Mucosa of gallbladder (tissue), 1 donor: ENCODE measurements around the gene GAS6. TPM values are rescaled to one million over a fixed set of nuclear protein-coding genes. Genes with fewer than 3 reads are reported as not detected.

Experiments
- DNase-seq: peaks from one replicate; pipeline ENCODE4 v3.0.0-alpha.2; 2020; ENCODE audit warnings: low spot score
- total RNA-seq: library from RNA; stranded (reverse); gene quantifications from one replicate; pipeline ENCODE4 v1.2.1, GENCODE V29; 2021
- donor health status: DM: no; HTN: no; CAD: no.

The GAS6 gene
- total RNA-seq, 1 donor from 2014 or later = 118 TPM

DNA sequence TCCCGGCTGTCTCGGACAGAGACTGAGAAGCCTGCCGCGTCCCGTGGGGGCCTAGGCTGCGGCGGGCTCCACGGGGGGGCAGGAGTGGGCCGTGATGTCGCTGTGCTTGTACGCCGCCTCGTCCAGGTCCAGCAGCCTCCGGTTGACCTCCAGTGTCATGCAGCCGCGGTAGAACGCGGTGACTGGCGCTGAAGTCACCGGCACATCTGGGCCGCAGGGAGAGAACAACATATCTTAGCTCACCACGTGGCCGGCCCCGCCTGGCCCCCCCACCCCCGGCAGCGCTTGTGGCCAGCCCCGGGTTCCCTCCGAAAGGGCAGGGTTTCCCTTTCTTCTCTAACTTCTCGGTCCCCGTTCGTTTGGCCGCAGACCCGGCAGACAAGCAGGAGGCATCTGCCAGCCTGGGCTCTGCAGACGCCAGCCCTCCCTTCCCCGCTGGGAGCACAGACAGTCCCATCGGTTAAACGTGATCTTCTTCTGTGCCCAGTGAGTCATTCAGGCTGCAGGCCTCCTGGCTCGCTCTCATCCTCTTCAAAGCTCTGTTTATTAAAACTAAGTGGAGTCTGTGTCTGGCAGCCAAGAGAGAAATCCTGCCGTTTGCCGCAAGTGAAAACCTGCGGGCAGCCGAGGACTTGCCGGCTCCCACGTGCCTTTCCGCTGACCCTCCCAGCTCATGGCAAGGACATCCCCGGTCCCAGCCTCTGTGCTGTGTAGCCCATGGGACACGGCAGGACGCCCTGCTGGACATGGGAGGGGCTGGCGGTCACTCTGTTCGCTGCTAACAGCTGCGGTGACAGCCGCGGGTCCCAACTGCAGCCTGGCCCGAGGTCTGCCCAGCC, 42.8 kb downstream of the GAS6 start:
- DNase-seq = peak; percentile 74

GRCh38 chr13:113819731-113820715, 43.9 kb downstream of the GAS6 start:
- no peak for DNase-seq

DNA sequence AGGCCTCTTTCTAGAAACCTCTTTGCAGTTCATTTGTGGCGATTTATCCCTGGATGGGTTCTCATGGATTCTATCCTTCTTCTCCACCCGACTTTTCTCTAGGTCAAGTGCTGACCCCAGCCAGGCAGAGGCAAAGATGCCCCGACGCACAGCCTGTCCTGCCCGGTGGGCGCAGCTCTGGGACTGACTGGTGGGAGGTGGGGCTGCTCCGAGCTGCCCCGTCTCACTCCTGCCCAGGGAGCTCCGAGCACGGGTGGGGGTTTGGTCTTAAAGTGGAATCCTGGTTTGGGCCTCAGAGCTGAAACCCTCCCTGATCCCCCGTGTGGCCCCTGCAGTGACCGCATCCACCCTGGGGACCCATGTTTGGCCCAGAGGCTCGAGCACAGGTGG, 44.5 kb downstream of the GAS6 start:
- DNase-seq = no peak

GRCh38 chr13:113818700-113819295, 45.1 kb downstream of the GAS6 start:
- DNase-seq = no peak

GRCh38 chr13:113817860-113818691, 45.8 kb downstream of the GAS6 start:
- DNase-seq = no peak

- DNase-seq = peak; percentile 89
These were observed 46.7 kb downstream of the GAS6 start for GRCh38 chr13:113816946-113817859.

DNA sequence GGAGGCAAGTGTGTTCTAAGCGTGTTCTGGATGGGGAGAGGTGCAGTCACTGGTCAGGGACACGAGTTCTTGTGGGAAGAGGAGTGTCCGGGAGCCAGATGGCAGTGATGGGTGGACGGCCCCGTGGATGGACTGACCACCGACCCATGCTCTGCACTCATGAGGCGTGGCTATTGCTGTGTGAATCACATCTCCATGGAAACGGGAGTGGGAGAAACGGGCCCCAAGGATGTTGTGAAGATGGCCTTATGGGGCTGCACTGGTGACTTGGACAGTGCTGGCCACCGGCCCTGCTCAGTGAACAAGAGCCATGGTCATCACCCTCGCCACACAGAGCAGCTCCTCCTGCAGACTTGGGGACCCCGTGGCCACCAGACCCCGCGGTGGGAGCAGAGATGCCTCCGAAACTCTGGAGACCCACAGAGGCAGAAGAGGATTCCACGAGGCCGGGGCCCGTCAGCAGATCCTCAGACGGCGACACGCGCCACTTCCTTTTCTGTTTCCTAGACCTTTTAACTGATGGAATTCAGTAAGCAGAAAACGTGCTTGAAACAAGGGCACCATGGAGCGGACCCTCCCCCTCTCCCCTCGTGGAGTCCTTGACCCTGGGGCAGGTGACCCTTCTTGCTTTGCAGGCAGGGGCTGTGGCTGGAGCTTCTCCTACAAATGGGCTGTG, 47.5 kb downstream of the GAS6 start:
- no peak for DNase-seq

GRCh38 chr13:113815151-113816058, 48.5 kb downstream of the GAS6 start:
- no peak for DNase-seq

DNA sequence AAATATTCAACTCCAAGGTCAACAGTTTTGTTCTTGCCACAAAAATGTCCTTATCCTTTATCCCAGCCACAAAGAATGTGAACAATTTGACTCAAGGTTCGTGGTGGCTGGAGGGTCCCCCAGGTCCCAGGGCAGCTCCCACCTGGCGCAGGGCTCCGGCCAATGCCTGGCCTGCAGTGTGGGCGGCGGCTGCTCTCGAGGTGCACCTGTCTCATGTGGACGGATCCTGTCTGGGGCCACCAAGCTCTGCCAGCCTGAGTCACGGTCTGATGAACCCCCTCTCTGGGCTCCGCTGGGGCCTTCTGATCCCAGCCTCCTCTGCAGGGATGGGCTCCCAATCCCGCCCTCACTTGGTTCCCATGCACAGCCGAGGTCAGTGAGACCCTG, 49.4 kb downstream of the GAS6 start:
- no peak for DNase-seq

- DNase-seq = no peak
These were observed 50.0 kb downstream of the GAS6 start for GRCh38 chr13:113813749-113814434.

- DNase-seq = no peak
These were observed 50.7 kb downstream of the GAS6 start for GRCh38 chr13:113813070-113813748.

GRCh38 chr13:113812178-113813040, 51.5 kb downstream of the GAS6 start:
- DNase-seq = no peak

DNA sequence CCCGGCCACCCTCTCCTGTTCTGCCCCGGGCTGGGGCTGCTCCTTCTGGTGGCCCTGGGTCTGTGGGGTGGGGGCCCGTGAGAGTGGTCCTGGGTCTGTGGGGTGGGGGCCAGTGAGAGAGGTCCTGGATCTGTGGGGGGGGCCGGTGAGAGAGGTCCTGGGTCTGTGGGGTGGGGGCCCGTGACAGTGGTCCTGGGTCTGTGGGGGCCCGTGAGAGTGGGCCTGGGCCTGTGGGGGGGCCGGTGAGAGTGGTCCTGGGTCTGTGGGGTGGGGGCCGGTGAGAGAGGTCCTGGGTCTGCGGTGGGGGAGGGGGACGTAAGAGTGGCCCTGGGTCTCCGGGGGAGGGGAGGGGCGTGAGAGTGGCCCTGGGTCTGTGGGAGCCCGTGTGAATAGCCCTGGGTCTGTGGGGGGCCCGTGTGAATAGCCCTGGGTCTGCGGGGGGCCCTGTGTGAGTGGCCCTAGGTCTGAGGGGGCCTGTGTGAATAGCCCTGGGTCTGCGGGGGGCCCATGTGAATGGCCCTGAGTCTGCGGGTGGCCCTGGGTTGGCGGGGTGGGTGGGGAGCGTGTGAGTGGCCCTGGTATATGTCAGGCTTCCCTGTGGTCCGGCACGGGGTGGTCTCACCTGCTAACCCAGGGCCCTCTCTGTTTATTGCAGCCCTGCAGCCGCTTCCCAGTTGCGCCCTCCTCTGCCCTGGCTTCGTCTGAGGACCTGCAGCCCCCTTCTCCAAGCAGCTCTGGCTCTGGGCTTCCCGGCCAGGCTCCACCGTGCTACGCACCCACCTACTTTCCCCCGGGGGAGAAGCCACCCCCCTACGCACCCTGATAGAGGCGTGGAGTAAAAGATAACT, 52.6 kb downstream of the GAS6 start:
- no peak for DNase-seq

DNA sequence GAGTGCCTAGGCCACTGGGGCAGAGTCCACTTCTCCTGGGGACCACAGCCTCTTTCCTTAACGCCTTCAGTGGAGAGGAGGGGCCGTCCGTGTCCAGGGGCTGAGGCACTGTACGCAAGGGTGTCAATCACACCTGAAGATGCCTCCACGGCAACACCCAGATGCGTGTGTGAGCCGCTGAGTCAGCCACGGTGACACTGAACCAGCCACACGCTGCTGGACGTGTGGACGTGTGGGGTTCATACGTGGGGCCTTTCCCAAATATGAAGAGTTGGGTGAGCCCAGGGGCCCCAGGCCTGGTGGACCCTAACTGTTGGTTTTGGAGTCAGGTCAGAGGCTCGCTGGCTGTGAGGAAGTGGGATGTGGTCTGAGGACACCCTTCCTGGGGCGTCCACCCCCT, 53.2 kb downstream of the GAS6 start:
- no peak for DNase-seq

- no peak for DNase-seq
These were observed 53.9 kb downstream of the GAS6 start for GRCh38 chr13:113809934-113810333.
